Activated CD8-positive, alpha-beta T cell treated with anti-CD3 and anti-CD28 coated beads, Interleukin-2, amount 10 ng/mL, durations not matched to agents 7 days and 5 days (primary cell): ENCODE data around the gene TBCCD1. TPM values are rescaled to one million over a fixed set of nuclear protein-coding genes. Genes with fewer than 3 reads are reported as not detected.
"Not testable (repeated sequence)": the region's sequence is repeated elsewhere in the genome, so short reads cannot be mapped to it uniquely, and the experiment has no call there.

Experiments used
- ATAC-seq: fragments of 150-1000 bp; cut with Tn5 transposase; one replicate; pipeline ENCODE4 v1.10.0; 2021; ENCODE audit warnings: moderate library complexity
- CTCF ChIA-PET: fragments of 350-600 bp; sonication (Branson Sonifier 250); formaldehyde crosslinking; loops from one replicate; lab custom pipeline; 2021; ENCODE audit warnings: antibody characterized with exemption; lab: Charles Lee
- POLR2A ChIA-PET: fragments of 350-600 bp; sonication (Branson Sonifier 250); formaldehyde crosslinking; loops from one replicate; lab custom pipeline; 2021; ENCODE audit warnings: antibody characterized with exemption; lab: Charles Lee
- DNase-seq: peaks from one replicate; pipeline ENCODE4 v3.0.0-alpha.2; 2020
- H3K27ac Mint-ChIP-seq: one replicate; pipeline ENCODE4 v1.8.0; 2021; ENCODE audit warnings: mild to moderate bottlenecking, mixed read lengths
- H3K27me3 Mint-ChIP-seq: one replicate; pipeline ENCODE4 v1.8.0; 2021; ENCODE audit warnings: low read depth, mixed read lengths
- H3K36me3 Mint-ChIP-seq: one replicate; pipeline ENCODE4 v1.8.0; 2021; ENCODE audit warnings: low read depth, mixed read lengths
- H3K4me1 Mint-ChIP-seq: one replicate; pipeline ENCODE4 v1.8.0; 2021; ENCODE audit warnings: low read depth, mixed read lengths
- H3K4me3 Mint-ChIP-seq: one replicate; pipeline ENCODE4 v1.8.0; 2021; ENCODE audit warnings: mild to moderate bottlenecking, mixed read lengths
- H3K9me3 Mint-ChIP-seq: one replicate; pipeline ENCODE4 v1.8.0; 2022; ENCODE audit warnings: mixed read lengths; ENCODE audit not compliant: insufficient read depth
- total RNA-seq, 2 experiments: library from RNA; stranded (reverse); gene quantifications; one replicate each; pipeline ENCODE4 v1.2.3, GENCODE V29; 2021

The TBCCD1 gene
- total RNA-seq, 2 experiments from 2014 or later = 19.4 to 20.1 TPM

- ATAC-seq = no peak
- Mint-ChIP-seq H3K27ac (no peak overlapping the region), H3K9me3 (no peaks in the 10 kb centered on the region), H3K4me1 (peaks cover 8% of the 10 kb centered on the region), H3K36me3 (no peaks in the 10 kb centered on the region), H3K4me3 (no peak overlapping the region), H3K27me3 (no peaks in the 10 kb centered on the region)
- DNase-seq = no peak
- CTCF ChIA-PET = no interaction called here
- POLR2A ChIA-PET = no interaction called here
Measured at GRCh38 chr3:186506191-186506739, 60.9 kb downstream of the TBCCD1 start.

- no peaks in the 10 kb centered on the region for H3K9me3 Mint-ChIP-seq
- no peak for ATAC-seq
- POLR2A ChIA-PET = no interaction called here
- H3K36me3 Mint-ChIP-seq = no peaks in the 10 kb centered on the region
- no peaks in the 10 kb centered on the region for H3K27me3 Mint-ChIP-seq
- DNase-seq = no peak
- CTCF ChIA-PET = interaction anchor here (0.8 to 1.4 kb wide), 3 partner anchors 32 to 560 kb away, joined by 3 to 4 read pairs (median 3); no protein-coding TSS in a partner anchor
- peak overlapping the region; percentile 28 for H3K4me3 Mint-ChIP-seq
- H3K4me1 Mint-ChIP-seq = peaks cover 8% of the 10 kb centered on the region
- no peak overlapping the region for H3K27ac Mint-ChIP-seq
Measured at GRCh38 chr3:186502966-186503712, 64.0 kb downstream of the TBCCD1 start.

GRCh38 chr3:186502138-186502948, 64.8 kb downstream of the TBCCD1 start:
- DNase-seq = no peak
- CTCF ChIA-PET = no interaction called here
- H3K27ac Mint-ChIP-seq = no peak overlapping the region

GRCh38 chr3:186499949-186500348, 67.2 kb downstream of the TBCCD1 start:
- H3K27ac Mint-ChIP-seq, ATAC-seq, H3K4me1 Mint-ChIP-seq, H3K27me3 Mint-ChIP-seq, H3K9me3 Mint-ChIP-seq, POLR2A ChIA-PET, H3K4me3 Mint-ChIP-seq, DNase-seq, H3K36me3 Mint-ChIP-seq: not testable (repeated sequence)
- CTCF ChIA-PET = interaction anchor here (1.8 kb wide), 1 partner anchor 40 kb away, joined by 5 read pairs; no protein-coding TSS in a partner anchor

More at GRCh38 chr3:186502138-186502948, 64.8 kb downstream of the TBCCD1 start:
- Mint-ChIP-seq H3K9me3 (no peaks in the 10 kb centered on the region), H3K4me3 (peak overlapping the region; percentile 28), H3K36me3 (no peaks in the 10 kb centered on the region), H3K27me3 (no peaks in the 10 kb centered on the region), H3K4me1 (peaks cover 8% of the 10 kb centered on the region)
- POLR2A ChIA-PET = no interaction called here
- peak; percentile 63 for ATAC-seq

GRCh38 chr3:186498022-186498421, 69.1 kb downstream of the TBCCD1 start:
- DNase-seq = not testable (repeated sequence)

GRCh38 chr3:186497608-186498007, 69.5 kb downstream of the TBCCD1 start:
- Mint-ChIP-seq H3K4me3 (no peak overlapping the region), H3K4me1 (peaks cover 1% of the 10 kb centered on the region), H3K36me3 (no peaks in the 10 kb centered on the region), H3K9me3 (no peaks in the 10 kb centered on the region), H3K27me3 (no peaks in the 10 kb centered on the region), H3K27ac (no peak overlapping the region)
- ChIA-PET POLR2A (no interaction called here), CTCF (interaction anchor here (0.9 kb wide), 1 partner anchor 21 kb away, joined by 3 read pairs; no protein-coding TSS in a partner anchor)
- DNase-seq (no peak), ATAC-seq (no peak)

More at GRCh38 chr3:186498022-186498421, 69.1 kb downstream of the TBCCD1 start:
- not testable (repeated sequence) for H3K9me3 Mint-ChIP-seq, H3K27ac Mint-ChIP-seq, H3K27me3 Mint-ChIP-seq, ATAC-seq, H3K4me3 Mint-ChIP-seq, H3K36me3 Mint-ChIP-seq, H3K4me1 Mint-ChIP-seq
- ChIA-PET POLR2A (interaction anchor here (1.1 kb wide), 1 partner anchor 36 kb away, joined by 3 read pairs; no protein-coding TSS in a partner anchor), CTCF (interaction anchor here (0.9 to 1.0 kb wide), 2 partner anchors 20 to 43 kb away, joined by 3 read pairs; no protein-coding TSS in a partner anchor)

- CTCF ChIA-PET = interaction anchor here (1.4 to 1.7 kb wide), 2 partner anchors 38 to 43 kb away, joined by 3 to 9 read pairs; no protein-coding TSS in a partner anchor
- H3K27me3 Mint-ChIP-seq = peaks cover 2% of the 10 kb centered on the region
- no peak overlapping the region for H3K27ac Mint-ChIP-seq
- H3K4me3 Mint-ChIP-seq = no peak overlapping the region
- H3K4me1 Mint-ChIP-seq = no peaks in the 10 kb centered on the region
- no peaks in the 10 kb centered on the region for H3K9me3 Mint-ChIP-seq
- POLR2A ChIA-PET = interaction anchor here (0.6 kb wide), 1 partner anchor 12 kb away, joined by 3 read pairs; no protein-coding TSS in a partner anchor
- no peaks in the 10 kb centered on the region for H3K36me3 Mint-ChIP-seq
- no peak for ATAC-seq
- DNase-seq = no peak
Measured at GRCh38 chr3:186496635-186497034, 70.5 kb downstream of the TBCCD1 start.

Other genes starting within 250 kb of the TBCCD1 start
- under 1 TPM; 0.37 to 0.42 TPM for gene DGKG, start 205.1 kb downstream of the TBCCD1 start, total RNA-seq
- gene CRYGS, start 23.0 kb downstream of the TBCCD1 start, total RNA-seq = 1 to 10 TPM; 4.6 to 5.6 TPM
- 10 to 100 TPM; 55.9 to 56.5 TPM for gene DNAJB11, start 3.4 kb upstream of the TBCCD1 start, total RNA-seq
- not detected for gene AHSG, start 45.7 kb upstream of the TBCCD1 start, total RNA-seq
- not detected for gene FETUB, start 73.1 kb upstream of the TBCCD1 start, total RNA-seq
- gene HRG, start 98.7 kb upstream of the TBCCD1 start, total RNA-seq = not detected
- not detected for gene KNG1, start 150.0 kb upstream of the TBCCD1 start, total RNA-seq
- 100 to 1,000 TPM; 365 to 383 TPM for gene EIF4A2, start 216.2 kb upstream of the TBCCD1 start, total RNA-seq
- gene RFC4, start 239.1 kb upstream of the TBCCD1 start, total RNA-seq = 100 to 1,000 TPM in 1 of 2 experiments, 10 to 100 TPM in 1; 98.9 to 106 TPM